Upper lobe of right lung (tissue), 1 donor: ENCODE measurements around the gene TANGO2. TPM values are rescaled to one million over a fixed set of nuclear protein-coding genes. Genes with fewer than 3 reads are reported as not detected.

Experiments
- ATAC-seq: fragments of 200-7000 bp; cut with Tn5 transposase; one replicate; pipeline ENCODE4 v1.9.1; 2020; ENCODE audit warnings: mild to moderate bottlenecking, moderate library complexity
- DNase-seq: peaks from one replicate; pipeline ENCODE4 v3.0.0-alpha.2; 2020
- H3K27ac ChIP-seq: fragments of 200-600 bp; one replicate; pipeline ENCODE4 v1.8.0; 2022
- H3K27me3 ChIP-seq: fragments of 200-600 bp; one replicate; pipeline ENCODE4 v1.8.0; 2022; ENCODE audit warnings: mild to moderate bottlenecking
- H3K36me3 ChIP-seq: fragments of 200-600 bp; one replicate; pipeline ENCODE4 v1.8.0; 2022
- H3K4me1 ChIP-seq: fragments of 200-600 bp; one replicate; pipeline ENCODE4 v1.8.0; 2022
- H3K4me3 ChIP-seq: fragments of 200-600 bp; one replicate; pipeline ENCODE4 v1.8.0; 2022; ENCODE audit warnings: mild to moderate bottlenecking
- H3K9me3 ChIP-seq: fragments of 200-600 bp; one replicate; pipeline ENCODE4 v1.8.0; 2022
- intact Hi-C: fragments of 100-400 bp; cut with DNase I; formaldehyde crosslinking; loops from one replicate; pipeline ENCODE4 v1.11.0; 2022
- long read RNA-seq: library from polyadenylated mRNA; unstranded; transcript quantifications from one replicate; pipeline ENCODE4 v2.0.0, GENCODE V29; 2021
- total RNA-seq: library from RNA; stranded (reverse); fragmentation: NEBNext Ultra II Directional; extraction: Animal tissue kit (Norgen Biotek cat#: 25700); gene quantifications from one replicate; pipeline ENCODE4 v1.2.1, GENCODE V29; 2021
- TF ChIP-seq, protein P1 (sequence below): fragments of 200-600 bp; IDR thresholded peaks from one replicate; pipeline ENCODE4 v1.8.0; 2022; ENCODE audit warnings: antibody characterized with exemption
- donor health status: DM: no; HTN: yes; CAD: no; lungs with severe emphysema.

The TANGO2 gene, protein sequence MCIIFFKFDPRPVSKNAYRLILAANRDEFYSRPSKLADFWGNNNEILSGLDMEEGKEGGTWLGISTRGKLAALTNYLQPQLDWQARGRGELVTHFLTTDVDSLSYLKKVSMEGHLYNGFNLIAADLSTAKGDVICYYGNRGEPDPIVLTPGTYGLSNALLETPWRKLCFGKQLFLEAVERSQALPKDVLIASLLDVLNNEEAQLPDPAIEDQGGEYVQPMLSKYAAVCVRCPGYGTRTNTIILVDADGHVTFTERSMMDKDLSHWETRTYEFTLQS
- 37.8 TPM for total RNA-seq
- long read RNA-seq, transcript TANGO2-202 (7 exons, 2,011 nt): minor isoform, 5 of 111 reads
- long read RNA-seq, transcript TANGO2-217 (9 exons, 2,439 nt): minor isoform, 6 of 111 reads
- long read RNA-seq, transcript TANGO2-201 (9 exons, 2,273 nt): major isoform, 18 of 111 reads
- long read RNA-seq, partial matches to known transcripts: 12 of 111 reads
- long read RNA-seq, other reads (novel, unspliced or antisense): 66 of 111 reads

DNA sequence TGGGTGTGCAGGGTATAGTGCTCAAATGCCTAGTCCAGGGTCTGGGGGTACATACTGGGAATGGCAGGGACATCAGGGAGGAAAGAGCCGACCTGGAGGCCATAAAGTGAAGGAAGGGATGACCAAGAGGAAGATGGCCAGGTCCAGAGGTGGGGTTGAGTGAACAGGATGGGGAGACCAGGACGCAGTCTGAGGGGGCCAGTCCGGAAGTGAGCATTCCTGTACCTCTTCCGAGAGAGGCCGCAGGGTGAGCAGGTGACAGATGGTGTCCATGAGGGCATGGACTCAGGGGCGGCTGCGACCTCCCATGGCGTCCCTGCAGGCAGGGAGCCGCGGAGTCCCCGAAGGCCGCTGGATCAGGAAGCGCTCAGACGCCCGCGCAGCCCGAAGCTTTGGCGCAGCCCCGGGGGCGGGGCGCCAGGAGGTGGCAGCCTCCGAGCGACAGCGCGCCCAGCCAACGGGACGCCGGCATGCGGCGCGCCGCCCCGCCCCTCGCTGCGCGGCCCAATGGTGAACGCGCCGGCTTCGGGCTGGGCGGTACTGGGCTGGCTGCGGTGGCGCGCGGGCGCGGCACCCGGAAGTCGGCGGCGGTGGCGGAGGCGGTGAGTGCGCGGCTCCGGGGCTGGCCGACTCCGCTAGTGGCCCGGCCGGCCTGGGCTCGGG is at the start of gene TANGO2:
Gene TANGO2 (plus strand): TSS at position 578 of the 663 bp plus-strand sequence. CDS start 15,689 bp downstream, outside the sequence.
- TF ChIP-seq, protein P1, sequence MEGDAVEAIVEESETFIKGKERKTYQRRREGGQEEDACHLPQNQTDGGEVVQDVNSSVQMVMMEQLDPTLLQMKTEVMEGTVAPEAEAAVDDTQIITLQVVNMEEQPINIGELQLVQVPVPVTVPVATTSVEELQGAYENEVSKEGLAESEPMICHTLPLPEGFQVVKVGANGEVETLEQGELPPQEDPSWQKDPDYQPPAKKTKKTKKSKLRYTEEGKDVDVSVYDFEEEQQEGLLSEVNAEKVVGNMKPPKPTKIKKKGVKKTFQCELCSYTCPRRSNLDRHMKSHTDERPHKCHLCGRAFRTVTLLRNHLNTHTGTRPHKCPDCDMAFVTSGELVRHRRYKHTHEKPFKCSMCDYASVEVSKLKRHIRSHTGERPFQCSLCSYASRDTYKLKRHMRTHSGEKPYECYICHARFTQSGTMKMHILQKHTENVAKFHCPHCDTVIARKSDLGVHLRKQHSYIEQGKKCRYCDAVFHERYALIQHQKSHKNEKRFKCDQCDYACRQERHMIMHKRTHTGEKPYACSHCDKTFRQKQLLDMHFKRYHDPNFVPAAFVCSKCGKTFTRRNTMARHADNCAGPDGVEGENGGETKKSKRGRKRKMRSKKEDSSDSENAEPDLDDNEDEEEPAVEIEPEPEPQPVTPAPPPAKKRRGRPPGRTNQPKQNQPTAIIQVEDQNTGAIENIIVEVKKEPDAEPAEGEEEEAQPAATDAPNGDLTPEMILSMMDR: no peak
- Histone ChIP-seq H3K27me3 (no peaks in the 10 kb centered on the region), H3K27ac (peak within 1 kb of the TSS; percentile 92), H3K36me3 (peaks cover 5% of the 10 kb centered on the region), H3K4me1 (peaks cover 27% of the 10 kb centered on the region), H3K4me3 (peak within 1 kb of the TSS; percentile 98), H3K9me3 (no peaks in the 10 kb centered on the region)
- peak; percentile 96 for DNase-seq
- peak; percentile 93 for ATAC-seq
- intact Hi-C loops: no loop called here

GRCh38 chr22:19971276-19972124 is 49.4 kb upstream of the TANGO2 start:
- ATAC-seq: peak; percentile 63
- Histone ChIP-seq H3K27ac (peak overlapping the region; percentile 36), H3K4me1 (peaks cover 9% of the 10 kb centered on the region), H3K4me3 (no peak overlapping the region), H3K27me3 (no peaks in the 10 kb centered on the region), H3K36me3 (peaks cover 41% of the 10 kb centered on the region), H3K9me3 (no peaks in the 10 kb centered on the region)
- intact Hi-C loops: loop anchor here (2.0 kb wide), 1 partner anchor 39 kb away; no protein-coding TSS in a partner anchor
- TF ChIP-seq, protein P1: no peak
- peak; percentile 79 for DNase-seq

- Histone ChIP-seq H3K27ac (peak overlapping the region; percentile 36), H3K4me3 (no peak overlapping the region), H3K4me1 (peaks cover 9% of the 10 kb centered on the region), H3K27me3 (no peaks in the 10 kb centered on the region), H3K9me3 (no peaks in the 10 kb centered on the region), H3K36me3 (peaks cover 34% of the 10 kb centered on the region)
- intact Hi-C loops: no loop called here
- TF ChIP-seq, protein P1: no peak
- DNase-seq: no peak
- ATAC-seq: no peak
Observed at GRCh38 chr22:19972251-19972650, 48.7 kb upstream of the TANGO2 start.

DNA sequence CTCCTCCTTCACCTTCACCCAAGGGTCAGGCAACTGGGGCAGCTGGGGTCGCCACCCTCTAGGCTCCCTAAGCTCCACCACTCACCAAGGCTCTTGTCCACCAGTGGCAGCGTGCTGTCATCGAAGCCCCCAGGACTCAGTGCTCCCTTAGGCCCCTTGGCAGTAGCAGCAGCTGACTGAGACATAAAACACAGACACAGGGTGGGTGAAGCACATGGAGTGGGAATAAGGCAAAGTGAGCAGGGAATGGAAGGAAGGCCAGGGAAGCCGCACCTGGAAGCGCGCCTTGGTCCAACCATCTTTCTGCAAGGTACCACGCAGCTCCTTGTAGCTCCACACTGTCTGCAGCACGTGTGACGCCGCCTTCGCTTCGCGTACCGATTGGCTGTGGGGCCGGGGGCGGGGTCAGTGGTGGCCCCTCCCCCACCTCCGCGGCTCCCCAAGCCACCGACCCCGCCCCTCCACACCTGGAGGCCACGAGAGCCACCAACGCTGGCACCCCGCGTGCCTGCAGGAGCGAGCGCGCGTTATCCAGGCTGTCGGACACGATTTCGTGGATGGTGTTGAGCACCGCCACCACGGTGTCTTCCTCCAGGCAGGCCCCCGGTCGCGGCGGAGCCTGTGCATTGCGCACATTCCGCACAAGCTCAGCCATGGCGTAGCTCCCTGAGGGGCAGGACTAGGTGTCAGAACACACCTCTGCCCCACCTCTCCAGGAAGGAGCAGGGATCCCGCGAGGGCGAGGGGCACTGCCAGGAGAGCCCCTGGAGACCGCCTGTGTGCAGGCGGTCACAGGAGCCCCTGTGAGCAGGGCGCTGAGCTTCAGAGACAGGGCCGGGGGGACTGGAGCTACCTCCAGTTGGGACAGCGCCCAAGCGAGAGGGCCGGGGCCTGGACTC is 48.0 kb upstream of the TANGO2 start:
- TF ChIP-seq, protein P1: no peak
- DNase-seq (no peak), ATAC-seq (no peak)
- Histone ChIP-seq H3K9me3 (no peaks in the 10 kb centered on the region), H3K36me3 (peaks cover 27% of the 10 kb centered on the region), H3K4me3 (no peak overlapping the region), H3K4me1 (peaks cover 9% of the 10 kb centered on the region), H3K27ac (peak overlapping the region; percentile 36), H3K27me3 (no peaks in the 10 kb centered on the region)
- intact Hi-C loops: no loop called here
